NCI-H1417 treated with DMSO at 0.1 percent for 48 hours (cell line): ENCODE measurements around the gene CSPG4.

Experiments used
- DNase-seq: peaks from one replicate; lab custom pipeline; 2025; lab: John Stamatoyannopoulos, UW

The CSPG4 gene

DNA sequence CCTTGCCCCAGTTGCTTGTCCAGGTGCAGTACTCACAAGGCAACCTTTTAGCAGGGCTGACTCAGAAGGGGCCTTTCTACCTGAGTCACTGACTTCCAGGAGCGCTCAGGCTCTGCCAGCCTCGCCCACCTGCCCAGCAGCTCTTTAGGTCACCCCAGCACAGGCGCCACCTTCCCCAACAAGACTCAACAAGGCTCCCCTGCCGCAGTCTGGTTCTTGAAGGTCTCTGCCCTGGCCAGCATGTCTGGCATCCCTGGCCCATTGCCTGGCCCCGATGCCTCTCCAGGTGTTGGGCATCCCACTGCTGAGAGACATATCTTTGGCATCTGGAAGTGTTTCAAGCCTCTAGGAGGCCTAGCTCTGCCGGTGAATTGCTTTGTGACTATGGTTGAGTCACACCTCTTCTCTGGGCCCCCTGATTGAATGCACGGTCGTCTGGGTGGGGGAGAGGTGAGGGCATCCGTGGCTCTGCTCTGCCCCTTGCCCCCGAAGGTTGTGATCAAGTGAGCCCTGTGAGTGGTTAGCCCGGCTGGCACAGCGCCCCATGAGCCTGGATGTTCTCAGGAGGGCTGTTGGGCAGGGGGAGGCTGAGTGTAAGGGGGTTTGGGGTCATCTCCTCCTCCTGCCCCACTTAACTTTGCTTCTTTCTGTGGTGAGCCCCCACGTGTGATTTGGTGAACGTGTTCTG is 43.3 kb downstream of the CSPG4 start:
- no peak for DNase-seq

DNA sequence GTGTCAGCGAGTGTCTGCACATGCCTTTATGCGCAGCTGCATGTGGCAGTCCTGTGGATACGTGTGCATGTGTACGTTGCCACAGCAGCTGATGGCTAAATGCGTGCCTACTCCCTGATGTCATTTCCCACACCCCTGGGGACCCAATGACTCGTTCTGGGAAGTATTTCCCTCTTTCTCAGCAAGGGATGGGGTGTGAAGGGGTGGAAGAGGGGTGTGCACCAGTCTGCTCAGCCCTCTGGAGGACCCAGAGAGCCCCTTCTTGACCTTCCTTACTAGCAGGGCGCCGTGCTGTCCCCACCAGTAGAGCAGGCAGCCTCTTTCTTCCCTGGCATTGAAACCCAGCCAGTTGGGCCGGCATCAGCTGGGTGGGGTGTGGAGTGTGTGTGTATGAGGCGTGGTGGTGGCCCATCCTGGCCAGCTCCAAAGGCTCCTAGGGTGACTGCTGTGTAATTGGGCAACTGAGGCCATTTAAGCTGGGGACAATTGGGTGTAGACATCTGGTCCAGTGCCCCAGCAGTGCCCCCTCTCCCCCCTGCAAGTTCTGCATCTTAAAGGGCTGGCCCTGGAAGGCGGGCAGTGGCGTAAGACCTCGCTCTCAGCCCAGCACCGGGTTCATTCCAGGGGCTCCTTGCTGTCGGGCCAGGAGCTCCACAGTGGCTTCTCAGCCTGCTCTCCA is 45.7 kb downstream of the CSPG4 start:
- DNase-seq = no peak

DNA sequence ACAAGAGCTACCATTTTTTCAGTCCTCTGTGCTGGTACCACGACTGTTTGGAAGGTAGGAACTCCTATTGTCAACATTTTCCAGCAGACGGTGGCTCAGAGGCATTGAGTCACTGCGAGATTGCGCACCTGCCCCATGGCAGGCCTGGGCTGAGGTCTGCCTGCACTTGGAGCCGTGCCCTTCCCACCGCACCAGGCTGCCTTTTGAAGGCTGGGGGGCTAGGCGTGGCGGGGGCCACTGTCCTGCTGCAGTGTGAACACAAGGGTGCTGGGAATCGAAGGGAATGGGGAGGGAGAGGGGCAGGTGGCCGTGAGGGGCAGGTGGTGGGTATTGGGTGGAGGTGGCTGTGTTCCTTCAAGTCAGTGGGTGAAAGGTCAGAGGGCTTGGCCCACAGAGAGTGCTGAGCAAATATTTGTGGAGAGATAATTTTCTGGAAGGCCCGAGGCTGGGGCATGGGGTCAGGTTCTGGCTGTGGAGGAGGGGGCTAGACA is 48.7 kb downstream of the CSPG4 start:
- DNase-seq = no peak

- no peak for DNase-seq
Measured at GRCh38 chr15:75662823-75663519, 49.7 kb downstream of the CSPG4 start.

GRCh38 chr15:75661756-75662140 is 50.9 kb downstream of the CSPG4 start:
- DNase-seq = no peak

- DNase-seq = no peak
Measured at GRCh38 chr15:75661100-75661755, 51.4 kb downstream of the CSPG4 start.

DNA sequence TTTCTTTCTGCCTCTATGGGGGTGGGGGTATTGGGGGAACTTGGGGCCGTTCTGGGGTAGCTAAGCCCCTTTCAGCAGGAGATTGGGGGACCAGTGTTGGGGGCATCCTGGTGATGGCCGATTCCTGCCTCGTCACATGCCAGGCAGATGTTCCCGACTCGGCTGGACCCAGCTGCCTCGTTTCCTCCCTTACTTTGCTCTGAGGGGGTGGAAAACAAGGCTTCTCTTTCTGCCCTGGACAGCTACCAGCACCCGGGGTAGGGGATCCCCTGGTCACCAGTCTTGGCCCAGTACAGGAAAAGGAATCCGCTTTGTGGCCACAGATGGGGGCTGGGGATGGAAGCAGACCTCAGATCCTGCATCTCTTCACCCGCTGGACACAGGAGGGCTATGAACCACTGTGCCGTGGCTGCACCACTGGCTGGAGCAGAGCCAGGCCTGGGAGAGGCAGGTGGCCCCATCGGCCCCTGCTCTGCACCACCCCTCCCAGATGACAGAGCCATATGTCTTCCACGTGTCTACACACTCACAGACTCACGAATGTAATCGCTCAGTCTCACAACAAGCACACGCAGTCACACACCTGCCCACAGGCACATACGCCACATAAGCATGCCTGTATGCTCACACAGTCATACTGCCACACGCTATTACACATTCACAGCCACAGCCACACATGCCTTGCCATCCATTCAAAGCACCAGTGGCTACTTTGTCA is 52.6 kb downstream of the CSPG4 start:
- no peak for DNase-seq

- no peak for DNase-seq
Measured at GRCh38 chr15:75659141-75659771, 53.4 kb downstream of the CSPG4 start.

DNA sequence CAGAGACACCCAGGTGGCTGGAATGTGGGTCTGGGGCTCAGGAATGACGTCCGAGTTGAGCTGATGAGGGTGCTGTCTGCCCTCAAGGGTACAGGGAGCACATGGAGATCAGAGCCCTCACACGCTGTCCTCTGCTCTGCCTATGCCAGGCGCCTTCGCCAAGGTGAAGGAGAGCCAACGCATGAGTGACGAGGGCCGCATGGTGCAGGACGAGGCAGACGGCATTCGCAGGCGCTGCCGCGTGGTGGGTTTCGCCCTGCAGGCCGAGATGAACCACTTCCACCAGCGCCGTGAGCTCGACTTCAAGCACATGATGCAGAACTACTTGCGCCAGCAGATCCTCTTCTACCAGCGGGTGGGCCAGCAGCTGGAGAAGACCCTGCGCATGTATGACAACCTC is 55.8 kb downstream of the CSPG4 start:
- DNase-seq = no peak

- no peak for DNase-seq
Measured at GRCh38 chr15:75656331-75656730, 56.3 kb downstream of the CSPG4 start.

DNA sequence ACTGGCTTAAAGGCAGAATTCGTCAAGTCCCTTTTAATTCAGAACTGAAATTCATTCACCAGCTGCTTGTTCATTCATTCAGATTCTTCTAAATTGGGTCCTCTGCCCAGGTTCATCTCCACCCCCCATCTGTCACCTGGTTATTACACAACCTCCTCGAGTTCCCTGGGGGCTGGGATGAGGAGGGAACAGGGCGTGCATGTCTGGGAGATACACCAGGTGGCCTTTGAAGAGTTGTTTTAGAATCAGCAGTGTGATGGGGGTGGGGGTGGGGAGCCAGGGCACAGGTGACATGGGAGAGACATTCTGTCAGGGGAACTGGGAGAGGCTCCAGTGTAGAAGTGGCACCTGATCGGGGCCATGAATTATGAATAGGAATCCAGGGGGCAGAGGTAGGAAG is 56.7 kb downstream of the CSPG4 start:
- DNase-seq = no peak

GRCh38 chr15:75654201-75654907 is 58.3 kb downstream of the CSPG4 start:
- DNase-seq = no peak

GRCh38 chr15:75653347-75653913 is 59.2 kb downstream of the CSPG4 start:
- no peak for DNase-seq

GRCh38 chr15:75651810-75652543 is 60.7 kb downstream of the CSPG4 start:
- no peak for DNase-seq

DNA sequence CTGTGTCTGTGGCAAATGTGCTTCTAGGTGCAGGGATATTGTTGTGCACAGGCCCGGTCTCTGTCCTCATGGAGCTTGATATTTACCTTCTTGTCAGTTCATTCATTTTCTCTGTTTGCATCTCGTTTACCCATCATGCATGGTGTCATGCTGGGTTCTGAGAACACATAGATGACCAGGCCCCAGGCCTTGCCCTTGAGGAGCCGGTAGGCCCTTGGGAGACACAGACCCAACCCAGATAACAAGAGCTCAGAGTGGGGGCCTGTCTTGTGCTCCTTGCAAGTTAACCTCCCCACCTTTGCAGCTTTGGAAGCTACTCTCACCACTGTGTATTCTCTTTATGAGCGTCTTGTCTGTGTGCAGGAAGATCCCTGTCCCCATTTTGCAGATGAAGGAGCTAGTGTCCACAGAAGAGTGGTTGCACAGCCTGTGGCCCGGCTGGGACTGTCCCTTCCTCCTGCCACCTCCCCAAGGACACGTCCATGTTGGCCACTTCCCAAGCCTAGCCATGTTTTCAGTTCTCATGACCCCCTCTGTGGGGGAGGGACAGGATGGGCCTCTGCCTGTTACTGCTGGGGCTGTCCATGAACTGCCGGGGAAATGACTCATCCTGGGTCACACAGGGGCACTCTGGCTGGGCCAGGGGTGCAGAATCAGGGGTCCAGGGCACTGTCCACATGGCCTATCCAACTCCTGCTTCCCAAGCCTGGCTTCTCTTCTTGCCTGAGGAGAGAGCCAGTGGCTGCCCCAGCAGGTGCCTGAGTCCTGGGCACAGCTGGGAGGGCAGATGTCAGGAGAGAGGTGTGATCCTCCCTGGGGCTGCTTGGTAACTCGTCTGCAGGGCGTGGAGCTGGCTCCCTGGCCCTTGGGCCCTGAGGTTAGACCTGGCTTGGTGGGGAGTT is 61.5 kb downstream of the CSPG4 start:
- DNase-seq = no peak

DNA sequence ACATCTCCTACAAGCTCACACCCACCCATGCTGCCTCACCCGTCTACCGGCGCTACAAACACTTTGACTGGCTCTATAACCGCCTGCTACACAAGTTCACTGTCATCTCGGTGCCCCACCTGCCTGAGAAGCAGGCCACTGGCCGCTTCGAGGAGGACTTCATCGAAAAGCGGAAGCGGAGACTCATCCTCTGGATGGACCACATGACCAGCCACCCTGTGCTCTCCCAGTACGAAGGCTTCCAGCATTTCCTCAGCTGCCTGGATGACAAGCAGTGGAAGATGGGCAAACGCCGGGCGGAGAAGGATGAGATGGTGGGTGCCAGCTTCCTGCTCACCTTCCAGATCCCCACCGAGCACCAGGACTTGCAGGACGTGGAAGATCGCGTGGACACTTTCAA is 62.8 kb downstream of the CSPG4 start:
- DNase-seq = no peak

DNA sequence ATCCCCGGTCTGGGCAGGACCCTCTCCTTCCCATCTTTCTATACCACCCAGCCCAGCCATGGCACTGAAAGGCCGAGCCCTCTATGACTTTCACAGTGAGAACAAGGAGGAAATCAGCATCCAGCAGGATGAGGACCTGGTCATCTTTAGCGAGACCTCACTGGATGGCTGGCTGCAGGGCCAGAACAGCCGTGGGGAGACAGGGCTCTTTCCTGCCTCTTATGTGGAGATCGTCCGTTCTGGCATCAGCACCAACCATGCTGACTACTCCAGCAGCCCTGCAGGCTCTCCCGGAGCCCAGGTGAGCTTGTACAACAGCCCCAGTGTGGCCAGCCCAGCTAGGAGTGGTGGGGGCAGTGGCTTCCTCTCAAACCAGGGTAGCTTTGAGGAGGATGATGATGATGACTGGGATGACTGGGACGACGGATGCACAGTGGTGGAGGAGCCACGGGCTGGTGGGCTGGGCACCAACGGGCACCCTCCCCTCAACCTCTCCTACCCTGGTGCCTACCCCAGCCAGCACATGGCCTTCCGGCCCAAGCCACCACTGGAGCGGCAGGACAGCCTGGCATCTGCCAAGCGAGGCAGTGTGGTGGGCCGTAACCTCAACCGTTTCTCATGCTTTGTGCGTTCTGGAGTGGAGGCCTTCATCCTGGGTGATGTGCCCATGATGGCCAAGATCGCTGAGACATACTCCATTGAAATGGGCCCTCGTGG is 63.4 kb downstream of the CSPG4 start:
- no peak for DNase-seq
